PC-9 (cell line): ENCODE results near the gene HAGH.

Experiments
- EZH2 ChIP-seq: fragments of 200-600 bp; sonication (generic); IDR thresholded peaks from 2 replicates; pipeline ENCODE4 v1.8.0; 2017; ENCODE audit warnings: antibody characterized with exemption, low read depth
- TF ChIP-seq, protein P1 (sequence below): fragments of 200-600 bp; sonication (generic); conservative IDR thresholded peaks from 2 replicates; pipeline ENCODE4 v1.6.1; 2017; ENCODE audit warnings: mixed run types, antibody characterized with exemption, mild to moderate bottlenecking, moderate library complexity

DNA sequence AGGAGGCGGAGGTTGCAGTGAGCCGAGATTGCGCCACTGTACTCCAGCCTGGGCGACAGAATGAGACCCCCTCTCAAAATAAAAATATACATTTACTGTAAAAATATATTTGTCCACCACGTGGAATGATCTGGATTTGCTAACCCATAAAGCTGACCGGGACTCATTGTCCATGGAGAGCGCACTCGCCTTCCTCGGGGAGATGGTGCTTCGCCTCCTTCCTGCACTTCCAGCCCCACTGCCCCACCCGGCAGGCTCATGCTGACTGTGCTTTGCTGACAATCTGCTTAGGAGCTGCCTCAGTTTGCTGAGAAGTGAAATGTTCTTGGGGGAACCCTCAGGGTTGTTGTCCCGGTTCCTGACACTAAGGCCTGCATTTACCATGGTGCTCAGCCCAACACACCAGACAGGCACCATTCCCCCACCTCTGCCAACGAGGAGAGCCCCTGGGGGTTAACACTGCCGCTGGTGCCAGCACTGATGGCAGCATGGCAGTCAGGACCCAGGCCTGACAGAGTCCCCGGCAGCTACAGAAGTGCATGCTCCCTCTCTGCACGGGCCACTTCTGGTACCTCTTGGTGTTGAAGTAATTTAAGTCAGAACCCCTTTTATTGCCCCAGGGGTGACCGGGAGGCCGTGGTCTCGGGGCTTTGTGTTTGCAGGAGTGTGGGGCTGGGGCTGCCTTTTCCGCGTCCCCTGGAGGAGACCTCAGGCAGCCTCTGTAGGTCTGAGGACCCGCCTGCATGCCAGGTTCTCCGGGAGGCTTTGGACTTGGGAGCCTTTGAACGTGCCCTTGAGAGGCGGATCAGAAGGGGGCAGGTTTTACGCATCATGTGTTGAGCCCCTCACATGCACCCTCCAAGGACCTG, 41.4 kb downstream of the HAGH start:
- TF ChIP-seq EZH2: no peak
- TF ChIP-seq, protein P1, sequence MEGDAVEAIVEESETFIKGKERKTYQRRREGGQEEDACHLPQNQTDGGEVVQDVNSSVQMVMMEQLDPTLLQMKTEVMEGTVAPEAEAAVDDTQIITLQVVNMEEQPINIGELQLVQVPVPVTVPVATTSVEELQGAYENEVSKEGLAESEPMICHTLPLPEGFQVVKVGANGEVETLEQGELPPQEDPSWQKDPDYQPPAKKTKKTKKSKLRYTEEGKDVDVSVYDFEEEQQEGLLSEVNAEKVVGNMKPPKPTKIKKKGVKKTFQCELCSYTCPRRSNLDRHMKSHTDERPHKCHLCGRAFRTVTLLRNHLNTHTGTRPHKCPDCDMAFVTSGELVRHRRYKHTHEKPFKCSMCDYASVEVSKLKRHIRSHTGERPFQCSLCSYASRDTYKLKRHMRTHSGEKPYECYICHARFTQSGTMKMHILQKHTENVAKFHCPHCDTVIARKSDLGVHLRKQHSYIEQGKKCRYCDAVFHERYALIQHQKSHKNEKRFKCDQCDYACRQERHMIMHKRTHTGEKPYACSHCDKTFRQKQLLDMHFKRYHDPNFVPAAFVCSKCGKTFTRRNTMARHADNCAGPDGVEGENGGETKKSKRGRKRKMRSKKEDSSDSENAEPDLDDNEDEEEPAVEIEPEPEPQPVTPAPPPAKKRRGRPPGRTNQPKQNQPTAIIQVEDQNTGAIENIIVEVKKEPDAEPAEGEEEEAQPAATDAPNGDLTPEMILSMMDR: no peak
